Left hindlimb (tissue), 1 donor: ENCODE measurements around the gene FAM83F.
"Not testable (repeated sequence)": the region's sequence is repeated elsewhere in the genome, so short reads cannot be mapped to it uniquely, and the experiment has no call there.

Experiments
- DNase-seq: peaks from one replicate; pipeline ENCODE4 v3.0.0-alpha.2; 2018

Gene FAM83F

GRCh38 chr22:39994566-39995392 is at the start of gene FAM83F:
Gene FAM83F (plus strand): TSS chr22:39994954. CDS start chr22:39995043, 89 bp downstream.
- DNase-seq: no peak

GRCh38 chr22:39946126-39946502 is 48.6 kb upstream of the FAM83F start:
- DNase-seq: no peak

- no peak for DNase-seq
These were observed 48.1 kb upstream of the FAM83F start for GRCh38 chr22:39946503-39947219.

GRCh38 chr22:39947220-39948216 is 47.2 kb upstream of the FAM83F start:
- DNase-seq: no peak

- DNase-seq: no peak
These were observed 44.6 kb upstream of the FAM83F start for GRCh38 chr22:39949964-39950737.

- DNase-seq: not testable (repeated sequence)
These were observed 43.0 kb upstream of the FAM83F start for GRCh38 chr22:39951603-39952293.

GRCh38 chr22:39952347-39952746 is 42.4 kb upstream of the FAM83F start:
- DNase-seq: no peak

GRCh38 chr22:39953101-39953500 is 41.7 kb upstream of the FAM83F start:
- DNase-seq: no peak

- no peak for DNase-seq
These were observed 40.1 kb upstream of the FAM83F start for GRCh38 chr22:39954584-39955055.

GRCh38 chr22:39955675-39956074 is 39.1 kb upstream of the FAM83F start:
- no peak for DNase-seq

- no peak for DNase-seq
These were observed 37.7 kb upstream of the FAM83F start for GRCh38 chr22:39956932-39957664.

GRCh38 chr22:39958009-39958711 is 36.6 kb upstream of the FAM83F start:
- DNase-seq: no peak

GRCh38 chr22:39958949-39959639 is 35.7 kb upstream of the FAM83F start:
- no peak for DNase-seq

GRCh38 chr22:39959640-39960447 is 34.9 kb upstream of the FAM83F start, which contains the start of gene TMA7B:
Gene TMA7B (plus strand): TSS chr22:39960397. CDS start chr22:39964375, 3,978 bp downstream.
- DNase-seq: peak; percentile 43

- DNase-seq: no peak
These were observed 33.7 kb upstream of the FAM83F start for GRCh38 chr22:39960791-39961746.

- DNase-seq: no peak
These were observed 32.7 kb upstream of the FAM83F start for GRCh38 chr22:39962071-39962470.

- DNase-seq: no peak
These were observed 29.0 kb upstream of the FAM83F start for GRCh38 chr22:39965748-39966147.
